ENCODE measurements around the gene SMURF2.
"Not testable (repeated sequence)": the region's sequence is repeated elsewhere in the genome, so short reads cannot be mapped to it uniquely, and the experiment has no call there.

The SMURF2 gene

GRCh38 chr17:64667807-64668721, 6.0 kb upstream of the SMURF2 start:
- not testable (repeated sequence) for DNase-seq (ENCODE audit: low read depth, low spot score)

GRCh38 chr17:64664299-64664981, 2.3 kb upstream of the SMURF2 start:
- not testable (repeated sequence) for DNase-seq (ENCODE audit: low read depth, low spot score)

DNA sequence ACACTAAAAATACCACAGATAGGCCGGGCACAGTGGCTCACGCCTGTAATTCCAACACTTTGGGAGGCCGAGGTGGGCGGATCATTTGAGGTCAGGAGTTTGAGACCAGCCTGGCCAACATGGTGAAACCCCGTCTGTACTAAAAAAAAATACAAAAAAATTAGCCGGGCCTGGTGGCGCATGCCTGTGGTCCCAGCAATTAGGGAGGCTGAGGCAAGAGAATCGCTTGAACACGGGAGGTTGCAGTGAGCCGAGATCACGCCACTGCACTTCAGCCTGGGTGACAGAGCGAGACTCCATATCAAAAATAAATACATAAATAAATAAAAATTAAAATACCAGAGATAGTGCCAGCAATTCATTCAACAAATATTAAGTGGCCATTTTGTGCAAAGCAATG, 1.7 kb upstream of the SMURF2 start:
- DNase-seq (ENCODE audit: low read depth, low spot score): not testable (repeated sequence)

GRCh38 chr17:64662774-64663367, 764 bp upstream of the SMURF2 start:
- no peak for DNase-seq (ENCODE audit: low read depth, low spot score)

DNA sequence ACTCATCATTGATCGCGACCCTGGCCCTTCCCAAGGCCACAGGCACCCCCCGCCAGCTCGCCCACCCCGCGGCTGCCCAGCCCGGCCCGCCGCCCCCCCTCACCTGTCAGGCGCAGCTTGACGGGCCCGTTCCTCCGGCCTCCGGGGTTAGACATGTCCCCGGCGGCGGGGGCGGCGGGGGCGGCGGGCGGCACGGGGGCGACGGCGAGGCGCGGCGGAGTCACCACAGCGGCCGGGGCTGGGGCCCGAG, 456 bp downstream of the SMURF2 start:
- no peak for DNase-seq (ENCODE audit: low read depth, low spot score)

DNA sequence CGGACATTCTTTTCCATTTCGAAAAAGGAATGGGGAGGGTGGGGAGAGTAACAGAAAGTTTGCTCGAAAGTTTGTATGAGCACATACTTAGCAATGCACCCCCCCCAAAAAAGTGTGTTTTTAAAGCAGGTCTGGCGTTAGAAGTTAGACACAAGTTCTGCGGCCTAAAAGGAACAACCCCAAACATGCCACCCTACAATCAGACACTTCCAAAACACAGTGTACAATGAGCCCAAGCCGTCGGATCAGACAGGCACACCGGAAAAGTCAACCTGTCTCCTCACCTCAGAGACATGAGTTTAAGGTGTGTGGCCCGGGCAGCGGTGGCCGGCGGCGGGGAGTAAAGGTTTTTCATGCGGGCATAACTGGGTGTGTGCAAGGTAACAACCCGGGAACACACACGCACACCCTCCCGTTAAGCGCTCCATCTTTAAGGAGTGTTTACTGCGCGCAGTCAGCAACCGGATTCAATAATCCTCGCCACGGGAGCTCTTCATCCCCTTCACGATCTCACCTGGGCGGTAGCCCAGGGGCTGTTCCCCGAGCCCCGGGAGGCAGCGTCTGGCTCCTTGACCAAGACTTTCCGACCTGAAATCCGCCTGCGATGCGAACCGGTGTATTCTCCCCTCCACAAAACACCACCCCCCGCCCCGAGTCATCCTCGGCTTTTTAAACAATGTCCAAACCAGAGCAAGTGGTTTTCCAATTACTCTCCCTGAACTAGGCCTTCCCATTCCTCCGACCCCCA, 955 bp downstream of the SMURF2 start:
- not testable (repeated sequence) for DNase-seq (ENCODE audit: low read depth, low spot score)

- DNase-seq (ENCODE audit: low read depth, low spot score): not testable (repeated sequence)
Observed at GRCh38 chr17:64660195-64660977, 1.7 kb downstream of the SMURF2 start.

DNA sequence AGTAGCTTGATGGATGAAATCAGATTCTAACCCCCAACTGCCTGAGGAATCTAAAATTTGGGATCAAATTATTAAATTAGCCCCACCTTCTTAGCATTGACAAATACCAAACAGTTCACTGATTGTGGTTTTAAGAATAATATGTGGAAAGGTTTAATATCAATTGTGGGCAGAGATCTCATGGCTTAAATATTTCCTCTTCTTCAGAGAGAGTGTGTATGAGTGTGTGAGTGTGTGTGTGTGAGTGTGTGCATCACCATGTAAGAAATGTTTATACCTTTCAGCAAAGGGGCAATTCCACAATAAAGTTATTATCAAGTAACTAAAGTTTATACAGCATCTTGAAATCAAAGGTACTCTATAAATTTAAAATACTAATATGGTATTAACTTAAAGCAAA, 3.2 kb downstream of the SMURF2 start:
- DNase-seq (ENCODE audit: low read depth, low spot score): no peak

DNA sequence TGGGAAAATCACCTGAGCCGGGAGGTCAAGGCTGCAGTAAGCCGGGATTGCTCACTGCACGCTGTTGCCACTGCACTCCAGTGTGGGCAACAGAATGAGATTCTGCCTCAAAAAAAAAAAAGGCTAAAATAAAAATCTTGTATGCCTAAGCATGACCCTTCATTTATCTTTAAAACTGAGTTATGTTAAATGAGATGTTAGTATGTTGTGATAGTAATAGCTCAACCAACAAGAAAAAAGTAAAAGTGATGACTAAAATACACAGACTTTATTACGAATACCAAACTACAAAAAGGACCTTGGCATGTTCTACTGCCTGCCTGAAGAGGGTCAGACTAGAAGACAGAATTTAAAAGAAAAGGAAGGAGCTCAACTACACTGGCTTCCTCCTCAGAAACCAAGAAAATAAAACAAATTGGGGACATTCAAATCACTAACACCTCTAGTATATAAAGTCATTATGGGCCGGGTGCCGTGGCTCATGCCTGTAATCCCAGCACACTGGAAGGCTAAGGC, 4.4 kb downstream of the SMURF2 start:
- no peak for DNase-seq (ENCODE audit: low read depth, low spot score)

- DNase-seq (ENCODE audit: low read depth, low spot score): no peak
Observed at GRCh38 chr17:64655704-64656103, 6.4 kb downstream of the SMURF2 start.

GRCh38 chr17:64653985-64654355, 8.1 kb downstream of the SMURF2 start:
- DNase-seq (ENCODE audit: low read depth, low spot score): no peak

- no peak for DNase-seq (ENCODE audit: low read depth, low spot score)
Observed at GRCh38 chr17:64653325-64653984, 8.7 kb downstream of the SMURF2 start.

DNA sequence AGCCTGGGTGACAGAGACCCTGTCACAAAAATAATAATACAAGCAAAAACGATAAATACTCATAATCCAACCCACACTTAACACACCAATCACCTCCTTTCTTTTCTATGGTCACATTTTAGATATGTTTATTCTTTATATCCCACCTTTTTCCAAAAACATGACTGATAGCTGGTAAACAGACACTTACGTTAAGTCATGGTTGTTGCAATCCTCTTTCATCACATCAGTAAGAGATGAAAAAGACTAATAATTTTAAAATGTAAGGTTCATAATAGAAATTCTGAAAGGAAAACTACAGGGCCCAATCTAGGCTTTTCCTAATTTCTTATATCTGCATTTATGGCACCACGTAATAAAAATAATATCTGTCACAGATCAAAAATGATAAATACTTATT, 10.2 kb downstream of the SMURF2 start:
- DNase-seq (ENCODE audit: low read depth, low spot score): no peak

DNA sequence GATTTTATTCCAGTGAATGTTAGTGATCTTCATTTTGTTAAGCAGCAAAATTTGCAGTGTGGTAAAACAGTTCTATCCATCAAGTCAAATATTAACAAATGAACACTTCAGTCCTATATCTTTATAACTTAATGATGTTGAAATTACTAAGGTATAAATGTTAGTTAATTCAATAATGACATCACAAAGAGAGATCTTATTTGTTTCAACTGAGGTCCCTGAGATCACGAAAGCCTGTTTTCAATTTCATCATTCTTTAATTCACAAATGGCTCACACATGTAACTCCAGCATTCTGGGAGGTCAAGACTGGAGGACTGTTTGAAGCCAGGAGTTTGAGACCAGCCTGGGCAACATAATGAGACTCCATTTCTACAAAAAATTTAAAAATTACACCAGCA, 13.9 kb downstream of the SMURF2 start:
- no peak for DNase-seq (ENCODE audit: low read depth, low spot score)

GRCh38 chr17:64647817-64648216, 14.3 kb downstream of the SMURF2 start:
- no peak for DNase-seq (ENCODE audit: low read depth, low spot score)

DNA sequence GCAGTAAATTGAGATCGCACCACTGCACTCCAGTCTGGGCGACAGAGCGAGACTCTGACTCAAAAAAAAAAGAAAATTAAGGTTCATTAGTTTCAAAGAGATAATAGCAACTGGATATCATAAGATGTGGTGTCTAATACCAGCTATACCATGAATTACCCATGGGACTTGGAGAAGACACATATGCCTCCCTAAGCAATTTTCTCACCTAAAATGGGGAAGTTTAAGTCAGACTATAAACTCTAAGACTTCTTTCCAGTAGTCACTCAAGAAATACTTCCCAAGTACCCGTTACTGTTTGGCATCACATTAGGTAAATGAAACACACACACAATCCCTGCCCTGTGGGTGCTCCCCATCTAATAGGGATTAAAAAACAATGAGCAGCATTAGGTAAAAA, 22.6 kb downstream of the SMURF2 start:
- DNase-seq (ENCODE audit: low read depth, low spot score): no peak

GRCh38 chr17:64638552-64639203, 23.4 kb downstream of the SMURF2 start:
- no peak for DNase-seq (ENCODE audit: low read depth, low spot score)

- DNase-seq (ENCODE audit: low read depth, low spot score): no peak
Observed at GRCh38 chr17:64635647-64636305, 26.3 kb downstream of the SMURF2 start.

DNA sequence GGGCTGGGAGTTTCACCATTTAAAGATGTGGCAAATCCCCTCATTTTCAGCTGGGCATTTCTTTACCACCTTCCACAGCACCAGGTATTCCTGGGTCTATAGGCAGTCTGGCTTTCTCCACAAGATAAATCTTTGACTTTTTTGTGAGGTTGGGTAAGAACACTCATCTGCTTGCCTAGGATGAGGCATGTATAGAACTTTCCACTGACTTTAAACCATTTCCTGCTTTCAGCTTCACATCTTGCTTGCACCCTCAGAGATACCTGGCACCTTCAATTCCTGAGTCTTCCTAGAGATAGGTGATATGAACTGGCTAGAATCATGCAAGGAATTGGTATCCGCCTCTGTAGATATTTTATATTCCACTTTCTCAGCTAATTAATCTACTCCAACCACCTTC, 27.9 kb downstream of the SMURF2 start:
- DNase-seq (ENCODE audit: low read depth, low spot score): no peak

DNA sequence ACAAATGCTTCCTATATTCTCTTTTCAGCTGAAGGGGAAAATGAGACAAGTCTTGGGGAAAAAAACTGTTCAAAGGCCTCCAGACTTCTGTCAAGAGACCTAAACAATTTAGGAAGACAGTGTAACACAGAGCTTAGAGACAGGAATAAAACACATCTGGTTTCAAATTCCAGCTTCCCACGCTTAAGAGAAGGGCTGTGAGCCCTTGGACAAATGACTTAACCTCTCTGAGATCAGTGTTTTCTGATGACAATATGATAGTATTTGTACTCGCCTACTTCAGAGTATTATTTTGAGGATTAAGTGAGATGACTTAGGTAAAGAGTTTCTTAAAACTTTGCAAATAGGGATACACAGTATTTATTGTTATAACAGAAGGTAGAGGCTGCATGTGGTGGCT, 29.5 kb downstream of the SMURF2 start:
- no peak for DNase-seq (ENCODE audit: low read depth, low spot score)
